ENCODE results near the gene KLHDC8A.

The KLHDC8A gene

GRCh38 chr1:205343431-205344065, 13.2 kb downstream of the KLHDC8A start:
- no peak overlapping the region for H3K4me3 ChIP-seq (ENCODE audit: low read length)
- DNase-seq (ENCODE audit: low read depth), result no peak
- peak; percentile 9 for TF ChIP-seq CTCF (conservative IDR thresholded peaks at IDR 0.05; ENCODE audit: low read length)

GRCh38 chr1:205342986-205343385, 13.7 kb downstream of the KLHDC8A start:
- H3K4me3 ChIP-seq (ENCODE audit: low read length), result no peak overlapping the region
- no peak for DNase-seq (ENCODE audit: low read depth)
- no peak for TF ChIP-seq CTCF (conservative IDR thresholded peaks at IDR 0.05; ENCODE audit: low read length)

- no peak for TF ChIP-seq CTCF (conservative IDR thresholded peaks at IDR 0.05; ENCODE audit: low read length)
- no peak for DNase-seq (ENCODE audit: low read depth)
- no peak overlapping the region for H3K4me3 ChIP-seq (ENCODE audit: low read length)
Measured at GRCh38 chr1:205340676-205341075, 16.0 kb downstream of the KLHDC8A start.

GRCh38 chr1:205339717-205340116, 17.0 kb downstream of the KLHDC8A start:
- no peak overlapping the region for H3K4me3 ChIP-seq (ENCODE audit: low read length)
- no peak for DNase-seq (ENCODE audit: low read depth)
- TF ChIP-seq CTCF (conservative IDR thresholded peaks at IDR 0.05; ENCODE audit: low read length), result no peak

- no peak for DNase-seq (ENCODE audit: low read depth)
- no peak overlapping the region for H3K4me3 ChIP-seq (ENCODE audit: low read length)
- TF ChIP-seq CTCF (conservative IDR thresholded peaks at IDR 0.05; ENCODE audit: low read length), result no peak
Measured at GRCh38 chr1:205339197-205339702, 17.5 kb downstream of the KLHDC8A start.

- no peak overlapping the region for H3K4me3 ChIP-seq (ENCODE audit: low read length)
- no peak for TF ChIP-seq CTCF (conservative IDR thresholded peaks at IDR 0.05; ENCODE audit: low read length)
- DNase-seq (ENCODE audit: low read depth), result no peak
Measured at GRCh38 chr1:205338011-205338410, 18.7 kb downstream of the KLHDC8A start.

GRCh38 chr1:205337481-205337880, 19.2 kb downstream of the KLHDC8A start:
- no peak for DNase-seq (ENCODE audit: low read depth)
- H3K4me3 ChIP-seq (ENCODE audit: low read length), result no peak overlapping the region

More at GRCh38 chr1:205337481-205337880, 19.2 kb downstream of the KLHDC8A start:
- TF ChIP-seq CTCF (conservative IDR thresholded peaks at IDR 0.05; ENCODE audit: low read length), result no peak
